Activated T-helper 17 cell treated with anti-CD3 and anti-CD28 coated beads, Interleukin-2, amount 50 U/mL, for 72 hours (primary cell): ENCODE data around the gene FAM163A. TPM values are rescaled to one million over a fixed set of nuclear protein-coding genes. Genes with fewer than 3 reads are reported as not detected.

ENCODE experiments used
- ATAC-seq: fragments of 150-1000 bp; cut with Tn5 transposase; replicated peaks from 2 replicates; pipeline ENCODE4 v1.10.0; 2021; ENCODE audit warnings: mild to moderate bottlenecking, moderate library complexity
- H3K27ac Mint-ChIP-seq: one replicate; pipeline ENCODE4 v1.8.0; 2022; ENCODE audit warnings: mixed read lengths
- H3K27me3 Mint-ChIP-seq: one replicate; pipeline ENCODE4 v1.8.0; 2022; ENCODE audit warnings: mixed read lengths
- H3K36me3 Mint-ChIP-seq: one replicate; pipeline ENCODE4 v1.8.0; 2022; ENCODE audit warnings: low read depth, mild to moderate bottlenecking, mixed read lengths
- H3K4me1 Mint-ChIP-seq: one replicate; pipeline ENCODE4 v1.8.0; 2022; ENCODE audit warnings: mixed read lengths
- H3K4me3 Mint-ChIP-seq: one replicate; pipeline ENCODE4 v1.8.0; 2022; ENCODE audit warnings: mild to moderate bottlenecking, mixed read lengths
- H3K9me3 Mint-ChIP-seq: one replicate; pipeline ENCODE4 v1.8.0; 2022; ENCODE audit warnings: mixed read lengths
- total RNA-seq, 2 donors: library from RNA; stranded (reverse); gene quantifications; one replicate each; pipeline ENCODE4 v1.2.3, GENCODE V29; 2022

The FAM163A gene
- total RNA-seq, 2 donors from 2014 or later = not detected

DNA sequence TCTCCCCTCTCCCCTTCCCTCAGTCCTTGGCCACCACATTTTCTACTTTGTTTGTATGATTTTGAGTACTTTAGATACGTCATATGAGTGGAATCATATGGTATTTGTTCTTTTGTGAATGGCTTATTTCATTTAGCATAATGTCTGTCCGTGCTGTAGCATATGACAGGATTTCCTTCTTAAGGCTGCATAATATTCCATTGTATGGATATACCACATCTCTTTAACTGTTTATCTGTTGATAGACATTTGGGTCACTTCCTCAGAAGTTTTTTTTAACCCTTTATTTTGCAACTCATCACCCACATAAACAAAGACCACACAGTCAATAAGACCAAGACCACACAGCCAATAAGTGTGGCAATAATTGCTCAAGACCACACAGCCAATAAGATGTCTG is 24.9 kb downstream of the FAM163A start:
- Mint-ChIP-seq H3K4me3 (no peak overlapping the region), H3K27ac (no peak overlapping the region), H3K4me1 (no peaks in the 10 kb centered on the region), H3K9me3 (peaks cover 3% of the 10 kb centered on the region), H3K27me3 (peaks cover 15% of the 10 kb centered on the region), H3K36me3 (no peaks in the 10 kb centered on the region)
- ATAC-seq = no peak

DNA sequence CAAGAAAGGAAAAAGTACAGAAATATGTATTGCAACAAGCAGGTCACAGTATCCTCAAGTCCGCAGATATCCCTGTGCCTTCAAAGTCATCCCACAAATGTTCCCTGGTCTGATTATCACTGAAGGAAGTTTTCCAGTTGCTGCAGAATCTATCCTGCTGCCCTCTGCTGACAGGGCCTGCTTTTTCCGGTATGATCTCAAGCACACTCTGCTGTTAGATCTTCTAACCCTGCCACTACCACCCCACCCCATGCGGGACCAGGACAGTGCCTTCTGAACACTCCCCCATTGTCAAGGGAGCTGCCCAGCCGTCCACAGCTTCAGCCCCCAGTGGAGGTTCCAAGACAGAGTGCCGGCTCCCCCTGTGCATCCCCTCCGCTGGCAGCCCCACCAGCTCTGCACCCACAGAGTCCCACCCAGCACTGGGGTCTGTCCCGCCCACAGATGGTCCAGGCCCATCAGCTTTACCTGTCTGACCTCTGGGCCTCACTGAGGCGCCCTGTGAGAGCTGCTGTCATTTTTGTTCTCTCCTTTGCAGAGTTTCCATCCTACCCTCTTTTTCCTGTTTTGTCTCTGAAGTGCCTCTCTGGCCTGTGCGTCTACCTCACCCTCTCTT is 27.9 kb downstream of the FAM163A start:
- Mint-ChIP-seq H3K27me3 (peaks cover 13% of the 10 kb centered on the region), H3K36me3 (no peaks in the 10 kb centered on the region), H3K4me3 (no peak overlapping the region), H3K27ac (no peak overlapping the region), H3K9me3 (peaks cover 3% of the 10 kb centered on the region), H3K4me1 (no peaks in the 10 kb centered on the region)
- ATAC-seq = no peak

DNA sequence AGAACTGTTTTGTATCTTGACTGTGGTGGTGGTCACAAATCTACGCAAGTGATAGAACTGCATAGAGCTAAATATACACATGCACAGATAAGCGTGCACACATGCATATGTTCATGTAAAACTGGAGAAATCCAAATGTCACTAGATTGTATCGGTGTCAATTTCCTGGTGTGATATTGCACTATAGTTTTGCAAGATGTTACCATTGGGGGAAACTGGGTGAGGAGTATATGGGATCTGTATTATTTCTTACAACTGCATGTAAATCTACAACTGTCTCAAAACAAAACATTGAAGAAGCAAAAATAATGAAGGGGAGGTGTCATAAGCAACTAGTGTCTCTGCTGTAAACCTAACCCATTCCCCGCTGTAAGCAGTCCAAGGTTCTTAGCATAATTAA is 30.2 kb downstream of the FAM163A start:
- no peaks in the 10 kb centered on the region for H3K36me3 Mint-ChIP-seq

DNA sequence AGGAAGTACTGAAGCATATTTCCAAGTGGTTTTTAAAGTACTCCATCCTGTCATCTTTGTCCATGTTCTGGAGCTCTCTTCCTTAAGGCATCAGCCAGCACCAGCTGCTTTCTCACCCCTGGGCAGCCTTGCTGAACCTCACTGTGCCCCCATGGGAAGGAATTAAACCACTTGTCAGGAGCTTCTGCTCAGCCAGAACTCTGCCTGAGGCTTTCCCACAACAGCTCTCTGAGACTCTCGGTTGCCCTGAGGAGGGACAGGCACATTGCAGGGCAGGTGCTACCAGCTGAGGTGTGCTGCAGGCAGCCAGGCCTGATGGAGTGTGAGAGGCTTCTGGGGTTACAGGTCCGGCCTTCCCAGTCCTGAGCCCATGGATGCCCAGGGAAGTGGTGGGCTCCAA is 30.9 kb downstream of the FAM163A start:
- no peak overlapping the region for H3K27ac Mint-ChIP-seq
- no peaks in the 10 kb centered on the region for H3K4me1 Mint-ChIP-seq
- H3K9me3 Mint-ChIP-seq = peaks cover 3% of the 10 kb centered on the region

More for the DNA sequence above, 30.2 kb downstream of the FAM163A start:
- H3K27me3 Mint-ChIP-seq = peaks cover 10% of the 10 kb centered on the region
- no peak overlapping the region for H3K27ac Mint-ChIP-seq
- no peak overlapping the region for H3K4me3 Mint-ChIP-seq
- ATAC-seq = no peak
- peaks cover 3% of the 10 kb centered on the region for H3K9me3 Mint-ChIP-seq
- H3K4me1 Mint-ChIP-seq = no peaks in the 10 kb centered on the region

DNA sequence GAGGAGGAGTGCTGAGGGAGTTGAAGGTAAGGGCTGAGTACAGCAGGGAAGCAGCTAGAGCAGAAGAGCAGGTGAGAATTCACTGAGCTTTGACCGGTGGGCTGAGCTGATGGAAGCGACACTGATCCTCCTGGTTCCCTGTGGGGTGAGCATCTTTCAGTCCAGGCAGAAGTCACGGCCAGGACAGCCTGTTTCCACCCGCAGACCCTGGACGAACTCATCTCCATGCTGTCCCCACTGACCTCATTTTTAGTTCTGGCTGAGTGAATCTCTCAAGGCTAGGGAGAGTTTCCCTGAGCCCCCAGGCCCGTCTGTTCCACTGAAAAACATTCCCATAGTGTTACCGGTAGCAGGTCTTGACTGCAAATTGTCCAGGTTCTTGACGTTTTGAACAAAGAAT is 31.5 kb downstream of the FAM163A start:
- Mint-ChIP-seq H3K27me3 (peaks cover 10% of the 10 kb centered on the region), H3K4me3 (no peak overlapping the region), H3K9me3 (peaks cover 3% of the 10 kb centered on the region), H3K27ac (no peak overlapping the region), H3K4me1 (no peaks in the 10 kb centered on the region), H3K36me3 (no peaks in the 10 kb centered on the region)
- no peak for ATAC-seq

More for the DNA sequence above, 30.9 kb downstream of the FAM163A start:
- Mint-ChIP-seq H3K27me3 (peaks cover 10% of the 10 kb centered on the region), H3K36me3 (no peaks in the 10 kb centered on the region), H3K4me3 (no peak overlapping the region)
- no peak for ATAC-seq

DNA sequence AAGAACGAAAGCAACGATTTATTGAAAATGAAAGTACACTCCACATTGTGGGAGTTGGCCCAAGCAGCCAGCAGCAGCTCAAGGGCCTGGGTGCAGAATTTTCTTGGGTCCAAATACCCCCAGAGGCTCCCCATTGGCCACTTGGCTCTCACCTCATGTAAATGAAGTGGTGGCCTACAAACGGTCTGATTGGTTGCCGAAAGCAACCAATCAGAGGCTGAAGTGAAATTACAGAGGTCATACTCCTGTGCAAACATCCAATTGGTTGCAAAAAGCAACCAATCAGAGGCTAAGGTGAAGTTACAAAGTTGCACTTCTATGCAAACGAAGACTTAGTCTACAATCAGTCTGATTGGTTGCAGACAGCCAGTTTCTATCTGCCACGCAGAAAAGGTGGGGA is 31.9 kb downstream of the FAM163A start:
- no peaks in the 10 kb centered on the region for H3K36me3 Mint-ChIP-seq
- H3K4me1 Mint-ChIP-seq = no peaks in the 10 kb centered on the region
- peaks cover 9% of the 10 kb centered on the region for H3K27me3 Mint-ChIP-seq
- no peak for ATAC-seq
- H3K27ac Mint-ChIP-seq = no peak overlapping the region
- H3K4me3 Mint-ChIP-seq = no peak overlapping the region
- peaks cover 3% of the 10 kb centered on the region for H3K9me3 Mint-ChIP-seq

DNA sequence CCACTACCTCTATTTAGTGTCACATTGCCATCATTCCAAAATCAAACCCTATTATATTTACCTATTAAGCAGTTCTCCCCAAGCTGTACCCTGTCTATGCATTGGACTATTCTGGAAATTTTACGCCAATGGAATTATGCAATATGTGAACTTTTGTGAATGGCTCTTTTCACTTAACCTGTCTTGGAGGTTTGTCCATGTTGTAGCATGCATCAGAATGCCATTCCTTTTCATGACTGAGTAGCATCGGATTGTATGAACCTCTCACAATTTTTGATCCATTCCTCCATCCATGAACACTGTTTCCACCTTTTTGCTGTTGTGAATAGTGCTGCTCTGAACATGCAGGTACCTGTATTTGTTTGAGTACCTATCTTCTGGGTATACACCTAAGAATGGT is 33.7 kb downstream of the FAM163A start:
- Mint-ChIP-seq H3K4me3 (no peak overlapping the region), H3K4me1 (no peaks in the 10 kb centered on the region), H3K27ac (no peak overlapping the region), H3K9me3 (peaks cover 3% of the 10 kb centered on the region), H3K27me3 (no peaks in the 10 kb centered on the region), H3K36me3 (no peaks in the 10 kb centered on the region)
- ATAC-seq = no peak

DNA sequence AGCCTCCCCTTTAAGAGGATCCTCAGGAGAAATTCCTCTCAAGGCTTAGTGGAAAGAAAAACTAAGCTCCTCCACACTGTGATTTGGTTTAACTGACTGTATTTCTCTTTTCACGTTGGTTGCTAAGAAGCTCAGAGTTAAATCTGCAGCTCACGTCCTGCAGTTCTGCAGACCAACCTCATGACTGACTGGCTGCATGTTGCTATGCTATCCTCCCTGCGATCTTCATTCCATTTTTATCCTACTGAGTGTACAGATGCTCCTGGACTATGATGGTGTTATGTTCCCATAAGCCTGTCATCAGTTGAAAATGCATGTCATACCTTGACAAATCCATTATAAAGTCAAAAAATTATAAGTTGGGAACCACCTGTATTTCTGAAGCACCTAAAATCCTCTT is 34.6 kb downstream of the FAM163A start:
- Mint-ChIP-seq H3K36me3 (no peaks in the 10 kb centered on the region), H3K4me1 (no peaks in the 10 kb centered on the region), H3K9me3 (no peaks in the 10 kb centered on the region), H3K27me3 (no peaks in the 10 kb centered on the region), H3K27ac (no peak overlapping the region), H3K4me3 (no peak overlapping the region)
- no peak for ATAC-seq

DNA sequence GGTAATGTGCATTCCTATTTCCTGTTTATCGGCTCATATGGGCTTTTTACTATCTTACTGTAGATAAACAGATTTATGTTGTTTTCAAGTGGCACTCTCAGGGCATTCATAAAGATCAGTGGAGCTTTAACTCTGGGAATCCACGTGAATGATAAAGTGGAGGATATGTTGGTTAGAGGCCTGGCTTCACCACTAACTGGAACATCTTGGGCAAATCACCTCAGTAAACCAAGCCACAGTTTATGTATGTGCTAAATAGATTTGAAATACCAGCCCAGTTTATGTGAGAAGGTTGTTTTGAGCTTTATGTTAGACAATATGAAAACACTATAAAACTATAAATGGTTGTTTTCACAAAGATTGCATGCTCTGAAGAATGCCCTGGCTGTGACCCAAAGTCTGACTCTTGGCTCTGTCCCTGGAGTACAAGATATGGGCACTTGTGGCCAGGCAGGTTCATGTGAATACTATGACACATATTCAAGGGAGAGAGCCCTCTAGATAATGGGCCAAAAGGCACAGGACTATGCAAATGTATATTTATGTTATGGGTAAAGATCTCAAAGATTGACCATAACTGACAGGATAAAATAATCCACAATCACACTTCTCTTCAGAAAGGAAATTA is 36.7 kb downstream of the FAM163A start:
- Mint-ChIP-seq H3K9me3 (no peaks in the 10 kb centered on the region), H3K4me1 (no peaks in the 10 kb centered on the region), H3K4me3 (no peak overlapping the region), H3K36me3 (no peaks in the 10 kb centered on the region), H3K27me3 (no peaks in the 10 kb centered on the region), H3K27ac (no peak overlapping the region)
- no peak for ATAC-seq

DNA sequence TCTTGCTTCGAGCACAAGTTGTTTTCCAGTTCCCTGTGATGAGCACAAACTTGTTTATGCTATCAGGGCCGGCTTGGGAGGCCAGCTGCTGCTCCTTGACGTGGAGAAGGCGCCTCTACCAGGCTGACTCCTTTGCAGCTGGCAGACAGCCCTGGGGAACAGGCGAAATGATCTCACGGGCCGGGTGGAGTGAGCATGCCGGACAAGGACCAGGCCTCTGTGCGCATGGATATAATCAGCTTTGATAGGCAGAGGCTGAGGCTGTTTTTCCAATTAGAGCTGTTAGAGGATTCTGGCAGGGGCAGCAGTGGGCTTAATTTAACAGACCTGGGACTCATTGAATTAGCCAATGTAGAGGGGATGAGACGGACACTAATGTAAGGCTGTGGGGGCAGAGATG is 38.9 kb downstream of the FAM163A start:
- H3K36me3 Mint-ChIP-seq = no peaks in the 10 kb centered on the region

DNA sequence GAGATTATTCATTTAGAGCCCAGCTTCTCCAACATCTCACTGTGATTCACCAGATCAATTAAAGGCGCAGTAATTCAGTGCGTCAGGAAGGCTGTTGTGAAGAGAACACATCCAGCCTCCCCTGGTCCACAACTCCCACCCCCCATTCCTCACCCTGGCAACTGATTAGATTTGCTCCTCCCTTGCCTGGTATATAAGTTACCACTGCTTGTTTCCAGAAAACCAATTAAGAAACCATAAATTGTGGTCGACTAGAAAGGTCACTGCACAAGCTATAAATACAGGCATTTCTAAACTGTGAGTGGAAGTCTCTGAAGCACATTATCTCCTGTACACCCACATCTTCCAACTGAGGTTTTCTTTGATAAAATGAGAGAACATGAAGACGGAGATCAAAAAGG is 41.9 kb downstream of the FAM163A start:
- Mint-ChIP-seq H3K4me1 (no peaks in the 10 kb centered on the region), H3K4me3 (no peak overlapping the region), H3K9me3 (no peaks in the 10 kb centered on the region), H3K36me3 (no peaks in the 10 kb centered on the region), H3K27ac (no peak overlapping the region), H3K27me3 (no peaks in the 10 kb centered on the region)
- ATAC-seq = no peak

More for the DNA sequence above, 38.9 kb downstream of the FAM163A start:
- H3K4me3 Mint-ChIP-seq = no peak overlapping the region
- H3K27ac Mint-ChIP-seq = no peak overlapping the region
- no peaks in the 10 kb centered on the region for H3K27me3 Mint-ChIP-seq
- H3K4me1 Mint-ChIP-seq = no peaks in the 10 kb centered on the region
- ATAC-seq = no peak
- no peaks in the 10 kb centered on the region for H3K9me3 Mint-ChIP-seq

DNA sequence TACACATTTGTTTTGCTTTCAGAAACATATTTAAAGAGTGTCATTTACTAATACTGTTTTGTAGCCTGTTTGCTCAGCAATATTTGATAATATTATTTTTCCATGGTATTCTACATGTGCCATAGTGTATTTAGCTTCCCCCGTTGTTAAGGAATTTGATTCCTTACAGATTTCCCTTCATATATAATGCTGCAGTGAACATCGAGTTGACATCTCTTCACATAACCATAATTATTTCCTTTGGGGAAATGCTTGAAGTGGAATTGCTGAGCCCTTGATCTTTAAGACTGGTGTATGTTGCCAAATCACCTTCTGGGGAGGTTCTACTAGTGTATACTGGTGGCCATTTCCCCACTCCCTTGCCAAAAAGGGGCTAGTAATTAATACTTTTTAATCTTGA is 42.6 kb downstream of the FAM163A start:
- H3K4me3 Mint-ChIP-seq = no peak overlapping the region
- no peak for ATAC-seq
- H3K36me3 Mint-ChIP-seq = no peaks in the 10 kb centered on the region
- H3K4me1 Mint-ChIP-seq = no peaks in the 10 kb centered on the region
- no peaks in the 10 kb centered on the region for H3K27me3 Mint-ChIP-seq
- no peaks in the 10 kb centered on the region for H3K9me3 Mint-ChIP-seq
- no peak overlapping the region for H3K27ac Mint-ChIP-seq

DNA sequence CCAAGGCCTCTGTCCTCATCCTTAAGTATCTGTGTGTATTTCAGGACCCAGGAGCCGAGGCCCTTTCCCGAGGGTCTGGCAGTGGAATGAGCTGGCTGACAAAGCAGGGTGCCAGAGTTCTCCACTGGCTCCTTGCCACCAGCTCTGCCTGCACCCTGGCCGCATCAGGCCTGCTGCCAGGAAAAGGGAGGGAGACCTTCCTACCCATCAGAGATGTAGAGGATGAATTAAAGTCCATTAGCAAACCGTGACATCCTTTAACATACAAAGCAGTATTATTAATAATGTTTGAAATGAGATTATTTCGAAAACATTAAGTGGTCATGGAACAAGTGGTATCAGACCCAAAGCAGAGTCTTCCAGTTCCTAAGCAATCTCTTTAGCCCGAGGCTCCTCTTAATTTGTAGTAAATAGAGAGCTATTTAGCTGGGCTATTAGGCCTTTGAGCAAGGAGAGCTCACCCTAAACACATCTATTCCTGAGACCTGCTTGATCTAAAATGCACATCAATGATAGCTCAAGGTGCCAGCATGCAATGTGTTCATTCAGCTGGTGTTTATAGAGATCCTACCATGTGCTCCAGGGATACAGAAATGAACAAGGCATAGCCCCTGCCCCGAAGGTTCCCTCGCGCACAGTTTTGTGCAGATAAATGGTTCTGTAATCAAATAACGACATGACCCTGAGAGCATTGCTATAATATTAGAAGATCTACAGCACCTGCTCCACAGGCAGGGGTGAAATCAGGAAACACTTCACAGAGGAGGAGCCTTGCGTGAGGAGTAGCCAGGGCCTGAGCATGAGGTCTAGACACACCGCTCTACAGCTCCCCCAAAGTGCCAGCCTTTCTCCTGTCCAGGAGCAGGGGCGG is 44.0 kb downstream of the FAM163A start:
- no peak overlapping the region for H3K4me3 Mint-ChIP-seq
- no peaks in the 10 kb centered on the region for H3K27me3 Mint-ChIP-seq
- no peaks in the 10 kb centered on the region for H3K36me3 Mint-ChIP-seq
- no peak overlapping the region for H3K27ac Mint-ChIP-seq
- no peaks in the 10 kb centered on the region for H3K9me3 Mint-ChIP-seq
- no peak for ATAC-seq
- H3K4me1 Mint-ChIP-seq = no peaks in the 10 kb centered on the region

DNA sequence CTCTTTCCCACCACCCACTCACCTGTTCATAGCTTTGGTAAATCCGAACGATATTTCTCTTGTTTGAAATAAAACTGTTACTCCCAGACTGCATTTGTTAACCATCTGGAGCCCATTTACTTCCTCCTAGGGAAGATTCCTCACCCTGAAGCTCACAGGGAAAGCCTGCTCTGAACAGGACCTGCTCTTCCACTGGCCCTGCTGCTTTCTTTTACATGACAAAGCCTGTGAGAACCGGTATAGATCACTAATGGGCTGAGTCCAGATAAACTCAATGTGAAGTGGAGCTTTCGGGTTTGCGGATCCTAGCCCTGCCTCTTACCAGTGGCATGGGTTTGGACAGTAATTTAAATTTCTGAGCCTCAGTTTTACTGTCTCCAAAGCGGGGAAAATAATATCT is 45.2 kb downstream of the FAM163A start:
- ATAC-seq = no peak
- Mint-ChIP-seq H3K4me1 (no peaks in the 10 kb centered on the region), H3K9me3 (no peaks in the 10 kb centered on the region), H3K36me3 (no peaks in the 10 kb centered on the region), H3K4me3 (no peak overlapping the region), H3K27ac (no peak overlapping the region), H3K27me3 (no peaks in the 10 kb centered on the region)

DNA sequence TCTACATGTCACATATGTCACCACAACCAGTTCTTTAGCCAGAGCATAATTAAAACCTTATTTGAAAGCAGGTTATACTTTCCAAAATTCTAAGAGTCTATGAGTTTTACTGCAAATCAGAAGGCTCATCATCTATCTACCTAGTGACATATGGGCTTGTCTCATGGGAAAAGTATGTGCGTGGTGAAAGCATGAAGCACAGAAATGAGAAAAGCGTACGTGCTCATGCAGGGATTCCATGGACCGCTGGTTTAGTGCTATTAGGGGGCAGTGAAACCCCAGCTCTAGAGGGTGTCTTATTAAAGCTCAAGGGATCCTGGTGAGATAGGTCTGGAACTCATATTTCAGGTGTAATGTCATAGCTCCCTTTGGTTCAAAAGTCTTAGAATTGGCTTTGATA is 50.2 kb downstream of the FAM163A start:
- H3K9me3 Mint-ChIP-seq = no peaks in the 10 kb centered on the region
- no peaks in the 10 kb centered on the region for H3K4me1 Mint-ChIP-seq
- no peak overlapping the region for H3K27ac Mint-ChIP-seq
- H3K27me3 Mint-ChIP-seq = peaks cover 4% of the 10 kb centered on the region
- no peaks in the 10 kb centered on the region for H3K36me3 Mint-ChIP-seq
- ATAC-seq = no peak
- no peak overlapping the region for H3K4me3 Mint-ChIP-seq
